Endothelial cell of umbilical vein (primary cell): ENCODE results near the gene SUCLG1. TPM values are rescaled to one million over a fixed set of nuclear protein-coding genes. Genes with fewer than 3 reads are reported as not detected.

Experiments used
- BruUV-seq: library from RNA; stranded (reverse); fragments of 400-500 nt; replicated peaks from 2 replicates; lab custom pipeline; 2021; lab: Mats Ljungman, UMichigan
- CTCF ChIA-PET: fragments of 300-600, 350-600 bp; sonication (Branson Sonifier 250); formaldehyde crosslinking; loops from one replicate; lab custom pipeline; 2021; ENCODE audit warnings: antibody characterized with exemption, inconsistent platforms; lab: Charles Lee
- POLR2A ChIA-PET: fragments of 300-600, 350-600 bp; sonication (Branson Sonifier 250); formaldehyde crosslinking; loops from one replicate; lab custom pipeline; 2021; ENCODE audit warnings: antibody characterized with exemption, inconsistent platforms; lab: Charles Lee
- DNase-seq: peaks from one replicate; pipeline ENCODE4 v3.0.0-alpha.2; 2011; ENCODE audit warnings: low read depth, low spot score
- FAIRE-seq: peaks from 2 replicates; lab custom pipeline; 2011; peaks lifted over from hg19 to GRCh38; lab: Jason Lieb, UNC
- H2AFZ ChIP-seq: 2 replicates; pipeline ENCODE4 v1.6.0; 2012; ENCODE audit warnings: low read depth, low read length, control low read depth, inconsistent platforms
- H3K27ac ChIP-seq: 2 replicates; pipeline ENCODE4 v1.5.1; 2011; ENCODE audit warnings: low read depth, mild to moderate bottlenecking, control low read depth, low read length, moderate library complexity; ENCODE audit not compliant: insufficient read depth
- H3K27me3 ChIP-seq, 2 experiments: 2 replicates each; pipeline versions ENCODE4 v1.6.0 to v1.6.1; 2011; ENCODE audit warnings: low read length in 2 of 2, mixed read lengths in 1 of 2; ENCODE audit not compliant: control insufficient read depth in 2 of 2, insufficient read depth in 2 of 2
- H3K36me3 ChIP-seq, 2 experiments: 2 replicates in 1 of 2; 3 replicates in 1 of 2; pipeline ENCODE4 v1.5.1; 2011; ENCODE audit warnings: low read length in 2 of 2, mild to moderate bottlenecking in 1 of 2, moderate library complexity in 1 of 2; ENCODE audit not compliant: control insufficient read depth in 2 of 2, insufficient read depth in 2 of 2; ENCODE audit errors: extremely low read depth in 1 of 2
- H3K4me1 ChIP-seq: 3 replicates; pipeline ENCODE4 v1.5.1; 2011; ENCODE audit warnings: mild to moderate bottlenecking, low read length; ENCODE audit not compliant: control insufficient read depth, insufficient read depth; ENCODE audit errors: extremely low read depth
- H3K4me2 ChIP-seq: 2 replicates; pipeline ENCODE4 v1.6.1; 2011; ENCODE audit warnings: low read length, control low read depth, mixed read lengths; ENCODE audit not compliant: insufficient read depth
- H3K4me3 ChIP-seq, 3 experiments: fragments of 200-600 bp in 1 of 3; sonication (generic), shearing (Covaris generic) in 1 of 3; replicated peaks in 1 of 3; 2 replicates each; pipeline ENCODE4 v1.5.1; 2011 to 2016; ENCODE audit warnings: control low read depth in 3 of 3, low read length in 3 of 3, mild to moderate bottlenecking in 2 of 3, inconsistent platforms in 1 of 3, low read depth in 1 of 3, moderate library complexity in 1 of 3; ENCODE audit not compliant: insufficient read depth in 1 of 3
- H3K79me2 ChIP-seq: 2 replicates; pipeline ENCODE4 v1.6.0; 2012; ENCODE audit warnings: low read length, inconsistent platforms; ENCODE audit not compliant: control insufficient read depth, insufficient read depth
- H3K9ac ChIP-seq: replicated peaks from 2 replicates; pipeline ENCODE3; 2011; ENCODE audit warnings: low read length, control low read depth; ENCODE audit not compliant: insufficient read depth; ENCODE audit errors: extremely low read depth
- H3K9me1 ChIP-seq: replicated peaks from 3 replicates; pipeline ENCODE4 v1.6.0; 2011; ENCODE audit warnings: mild to moderate bottlenecking, low read length; ENCODE audit not compliant: control insufficient read depth, insufficient read depth; ENCODE audit errors: extremely low read depth
- H3K9me3 ChIP-seq: replicated peaks from 2 replicates; pipeline ENCODE4 v1.5.1; 2012; ENCODE audit warnings: low read length, inconsistent platforms; ENCODE audit not compliant: control insufficient read depth, insufficient read depth
- H4K20me1 ChIP-seq: replicated peaks from 2 replicates; pipeline ENCODE3; 2011; ENCODE audit warnings: mild to moderate bottlenecking, low read length; ENCODE audit not compliant: control insufficient read depth, insufficient read depth; ENCODE audit errors: extremely low read depth
- CTCF ChIP-seq, 2 donors: IDR thresholded peaks; 1 replicate in 1 of 2; 2 replicates in 1 of 2; pipeline ENCODE4 v1.5.1; 2011; ENCODE audit warnings: low read length in 2 of 2, mild to moderate bottlenecking in 2 of 2, moderate library complexity in 2 of 2, control low read depth in 1 of 2, inconsistent platforms in 1 of 2, low read depth in 1 of 2; ENCODE audit not compliant: insufficient read depth in 1 of 2; ENCODE audit errors: extremely low read depth in 1 of 2
- FOS ChIP-seq: IDR thresholded peaks from 2 replicates; pipeline ENCODE4 v1.6.1; 2011; ENCODE audit warnings: mild to moderate bottlenecking, low read length, moderate library complexity, borderline replicate concordance; ENCODE audit not compliant: insufficient read depth
- GATA2 ChIP-seq: IDR thresholded peaks from 2 replicates; pipeline ENCODE4 v1.7.0; 2011; ENCODE audit warnings: low read depth, mild to moderate bottlenecking, moderate library complexity, mixed read lengths, low read length; ENCODE audit not compliant: insufficient read length, insufficient read depth
- JUN ChIP-seq: IDR thresholded peaks from 2 replicates; pipeline ENCODE4 v1.6.1; 2011; ENCODE audit warnings: borderline replicate concordance, low read depth; ENCODE audit not compliant: insufficient read length, insufficient read depth
- POLR2A ChIP-seq: IDR thresholded peaks from 2 replicates; pipeline ENCODE4 v1.6.1; 2012; ENCODE audit warnings: low read depth, mild to moderate bottlenecking, control low read depth, low read length
- POLR2AphosphoS5 ChIP-seq: IDR thresholded peaks from 2 replicates; pipeline ENCODE4 v1.6.1; 2012; ENCODE audit warnings: low read depth, mild to moderate bottlenecking, control low read depth, low read length, moderate library complexity; ENCODE audit not compliant: insufficient read depth
- dilution Hi-C: fragments of 300-500 bp; cut with MboI; formaldehyde crosslinking; loops from one replicate; pipeline ENCODE4 v1.15.0; 2019; ENCODE audit warnings: low sequenced_read_pairs; ENCODE audit not compliant: extremely low pct_ligation_motif_present
- intact Hi-C: fragments of 100-400 bp; cut with micrococcal nuclease; formaldehyde crosslinking; loops from one replicate; pipeline ENCODE4 v1.10.0; 2022
- polyA plus RNA-seq, 4 experiments: library from polyadenylated mRNA; depleted of rRNA in 3 of 4; stranded (reverse) in 3 of 4; unstranded in 1 of 4; fragments of >200 nt; gene quantifications; 2 replicates each; pipeline versions ENCODE4 v1.2.1 to v1.2.3, GENCODE V29; 2011 to 2012; ENCODE audit warnings: missing spikeins in 1 of 4
- total RNA-seq: library from RNA; stranded (reverse); gene quantifications from 2 replicates; pipeline ENCODE4 v1.2.3, GENCODE V29; 2021

The SUCLG1 gene
- total and polyA plus RNA-seq, 2 donors (not counting 3 experiments of a cell fraction or from before 2014, with no cell fraction given), result 31.7 to 59.2 TPM

DNA sequence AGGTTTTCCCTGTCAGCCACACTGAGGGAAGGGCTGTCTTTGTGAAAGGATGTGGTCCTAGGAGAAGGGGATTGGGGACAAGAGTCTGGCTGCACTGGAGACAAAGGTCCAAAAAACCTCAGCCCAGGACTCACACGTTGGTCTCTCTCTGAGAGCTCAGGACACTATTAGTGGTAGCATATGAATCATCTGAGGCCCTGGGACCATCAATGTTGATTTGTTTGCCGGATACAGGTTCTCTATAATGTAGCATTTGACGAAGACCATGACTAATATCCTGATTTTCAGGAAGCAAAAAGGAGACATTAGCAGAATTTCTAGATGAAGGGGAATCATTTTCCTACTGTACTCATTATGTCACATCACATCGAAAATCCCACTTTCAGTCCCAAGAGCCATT, 35.0 kb upstream of the SUCLG1 start:
- CTCF ChIA-PET, result interaction anchor here (0.9 to 2.7 kb wide), 8 partner anchors 21 to 804 kb away, joined by 3 to 13 read pairs (median 4); partner anchors contain the start of gene DNAH6
- no peaks in the 10 kb centered on the region for H3K9me1 ChIP-seq
- no peaks in the 10 kb centered on the region for H3K27me3 ChIP-seq
- H3K4me2 ChIP-seq, result peak overlapping the region; percentile 67
- TF ChIP-seq GATA2 (no peak), JUN (peak; percentile 86), POLR2A (no peak), FOS (peak; percentile 94), CTCF (IDR thresholded peaks at IDR 0.05; ENCODE audit: extremely low read depth in 1 of 2, insufficient read depth in 1 of 2, low read depth in 1 of 2, low read length in 2 of 2) (no peak), POLR2AphosphoS5 (peak; percentile 60)
- FAIRE-seq, result peak; percentile 79
- DNase-seq, result peak; percentile 70
- BruUV-seq, result no TSS peak
- H2AFZ ChIP-seq, result peak overlapping the region; percentile 23
- POLR2A ChIA-PET, result no interaction called here
- no peak overlapping the region for H3K4me3 ChIP-seq
- peaks cover 21% of the 10 kb centered on the region for H3K4me1 ChIP-seq
- H3K9ac ChIP-seq, result peak overlapping the region; percentile 86
- H4K20me1 ChIP-seq, result no peaks in the 10 kb centered on the region
- dilution Hi-C loops (no loop called here), intact Hi-C loops (loop anchor here (1.0 to 10.0 kb wide), 3 partner anchors 22 to 801 kb away; partner anchors contain the start of genes DNAH6 and SUCLG1)
- no peaks in the 10 kb centered on the region for H3K36me3 ChIP-seq
- no peaks in the 10 kb centered on the region for H3K9me3 ChIP-seq
- no peaks in the 10 kb centered on the region for H3K79me2 ChIP-seq
- peak overlapping the region; percentile 99 for H3K27ac ChIP-seq
